Heart left ventricle (tissue), 13 donors: Measurements from ENCODE around the gene MYO6.

Experiments
- CTCF ChIP-seq, 12 donors: fragments of 200-600 bp; sonication (generic) in 4 of 12; IDR thresholded peaks; one replicate each; pipeline versions ENCODE4 v1.5.0 to v1.8.0; 2018 to 2022; ENCODE audit warnings: antibody characterized with exemption in 12 of 12, mild to moderate bottlenecking in 5 of 12
- POLR2A ChIP-seq, 2 donors: fragments of 450-650 bp; IDR thresholded peaks; one replicate each; pipeline ENCODE4 v1.6.1; 2017; ENCODE audit warnings: antibody characterized with exemption in 2 of 2, mild to moderate bottlenecking in 2 of 2, moderate library complexity in 2 of 2
- donor health status: ischemic (EF 13 %, LVEDD 7.1; RV severe dilation, severe dysfunction).
- donor health status: DM: no; HTN: yes; CAD: no.
- donor health status: DM: no; HTN: no; CAD: no.
- donor health status: ischemic (EF 25% LVEDD 6.9; RV normal size, moderate dysfunction).
- donor health status: ischemic (EF 25% LVEDD 5.7; RV mildly dilated, moderate dysfunction).
- donor health status: ischemic (EF 35%, LVEDD 5.7; RV mildly dilated, moderate dysfunction).
- donor health status: nonischemic (EF 11% LVEDD 7.7; RV severe dilation, severe dysfunction).
- donor health status: DM: yes; HTN: yes; CAD: no.
- donor health status: PGD.
- donor health status: ischemic (EF 29% LVEDD 5.4; RV normal size, mild dysfunction).
- donor health status: nonischemic (EF 23%, LVEDD 6.1; RV moderate dilation, normal function).

DNA sequence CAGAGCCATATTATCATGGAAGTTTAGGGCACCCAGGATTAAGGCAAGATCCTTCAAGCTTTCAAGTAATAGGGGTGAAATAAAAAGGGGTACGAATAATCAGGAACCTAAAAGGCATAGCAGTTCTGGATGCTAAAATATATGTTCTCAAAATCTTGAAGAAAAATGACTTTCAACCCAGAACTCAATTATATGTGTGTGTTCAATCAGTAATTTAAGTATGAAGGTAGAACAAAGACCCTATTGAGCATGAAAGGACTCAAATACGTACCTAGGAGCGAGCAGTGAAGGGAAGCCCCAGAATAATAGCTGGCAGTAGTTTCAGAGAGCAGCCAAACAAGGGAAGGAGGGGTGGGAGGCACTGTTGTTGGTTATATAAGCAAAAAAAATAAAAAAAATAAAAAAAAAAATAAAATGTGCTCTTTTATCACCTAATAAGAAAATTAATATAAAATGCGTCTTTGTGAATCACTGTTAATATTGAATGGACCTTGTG is 45.4 kb downstream of the MYO6 start:
- TF ChIP-seq CTCF (IDR thresholded peaks at IDR 0.05) (no peak), POLR2A (IDR thresholded peaks at IDR 0.05) (no peak)
